IMR-90 (cell line): ENCODE results near the gene VPS72. TPM values are rescaled to one million over a fixed set of nuclear protein-coding genes. Genes with fewer than 3 reads are reported as not detected.
A peak's percentile ranks its signal among the peaks of the same experiment; 100 is the strongest.

Source experiments
- ATAC-seq: fragments of 200-7000 bp; cut with Tn5 transposase; 2 replicates; pipeline ENCODE4 v1.9.1; 2020; ENCODE audit warnings: low read depth, mild to moderate bottlenecking, moderate library complexity
- Bru-seq: library from RNA; stranded (reverse); fragments of 400-500 nt; gene quantifications from one replicate; lab custom pipeline; 2021; lab: Mats Ljungman, UMichigan
- BruChase-seq, 2 experiments: library from RNA; stranded (reverse); fragments of 400-500 nt; gene quantifications; one replicate each; lab custom pipeline; 2021; lab: Mats Ljungman, UMichigan
- BruUV-seq: library from RNA; stranded (reverse); fragments of 400-500 nt; replicated peaks from 2 replicates; lab custom pipeline; 2021; lab: Mats Ljungman, UMichigan
- CTCF ChIA-PET: fragments of 300-600 bp; formaldehyde crosslinking; extraction: SDS; loops from one replicate; lab custom pipeline; 2021; ENCODE audit warnings: antibody characterized with exemption; lab: Yijun Ruan, JAX
- POLR2A ChIA-PET: fragments of 300-600 bp; sonication (Branson Sonifier 250); formaldehyde crosslinking; loops from one replicate; lab custom pipeline; 2022; ENCODE audit warnings: antibody characterized with exemption; ENCODE audit not compliant: unreplicated experiment; lab: Charles Lee
- DNase-seq: peaks from one replicate; pipeline ENCODE4 v3.0.0; 2013
- H2AFZ ChIP-seq: replicated peaks from 2 replicates; pipeline ENCODE3; 2013; ENCODE audit warnings: low read length, mild to moderate bottlenecking; ENCODE audit not compliant: poor library complexity
- H2AK5ac ChIP-seq: 2 replicates; pipeline ENCODE4 v1.6.1; 2013; ENCODE audit warnings: low read depth, low read length, inconsistent platforms
- H2AK9ac ChIP-seq: replicated peaks from 2 replicates; pipeline ENCODE3; 2013; ENCODE audit warnings: mild to moderate bottlenecking, low read depth, low read length, moderate library complexity; ENCODE audit not compliant: poor library complexity
- H2BK120ac ChIP-seq: 2 replicates; pipeline ENCODE4 v1.6.1; 2013; ENCODE audit warnings: low read depth, low read length, inconsistent platforms
- H2BK15ac ChIP-seq: 3 replicates; pipeline ENCODE4 v1.6.1; 2013; ENCODE audit warnings: low read depth, low read length, inconsistent platforms
- H2BK20ac ChIP-seq: 2 replicates; pipeline ENCODE4 v1.6.1; 2013; ENCODE audit warnings: low read depth, mild to moderate bottlenecking, inconsistent platforms, low read length, moderate library complexity
- H2BK5ac ChIP-seq: 2 replicates; pipeline ENCODE4 v1.6.1; 2013; ENCODE audit warnings: mild to moderate bottlenecking, low read depth, low read length, inconsistent platforms; ENCODE audit not compliant: poor library complexity, severe bottlenecking
- H3K14ac ChIP-seq: replicated peaks from 2 replicates; pipeline ENCODE4 v1.6.1; 2013; ENCODE audit warnings: low read depth, low read length, inconsistent platforms
- H3K18ac ChIP-seq: 2 replicates; pipeline ENCODE4 v1.6.1; 2013; ENCODE audit warnings: low read depth, low read length, control low read depth
- H3K23ac ChIP-seq: 2 replicates; pipeline ENCODE4 v1.6.1; 2013; ENCODE audit warnings: low read depth, low read length, inconsistent platforms
- H3K27ac ChIP-seq: 2 replicates; pipeline ENCODE4 v1.5.1; 2013; ENCODE audit warnings: mild to moderate bottlenecking, control low read depth, low read length; ENCODE audit not compliant: insufficient read depth
- H3K27me3 ChIP-seq: 2 replicates; pipeline ENCODE4 v1.6.1; 2013; ENCODE audit warnings: low read length; ENCODE audit not compliant: control insufficient read depth, insufficient read depth
- H3K36me3 ChIP-seq: 2 replicates; pipeline ENCODE4 v1.6.1; 2013; ENCODE audit warnings: low read length, mixed read lengths; ENCODE audit not compliant: control insufficient read depth, insufficient read depth
- H3K4ac ChIP-seq: 2 replicates; pipeline ENCODE4 v1.6.1; 2013; ENCODE audit warnings: low read depth, low read length, inconsistent platforms
- H3K4me1 ChIP-seq: 2 replicates; pipeline ENCODE4 v1.6.1; 2013; ENCODE audit warnings: low read length, mixed read lengths; ENCODE audit not compliant: control insufficient read depth, insufficient read depth
- H3K4me2 ChIP-seq: 2 replicates; pipeline ENCODE4 v1.6.1; 2013; ENCODE audit warnings: low read depth, mild to moderate bottlenecking, control low read depth, low read length, moderate library complexity
- H3K4me3 ChIP-seq: 2 replicates; pipeline ENCODE4 v1.5.1; 2013; ENCODE audit warnings: low read depth, mild to moderate bottlenecking, control low read depth, low read length, moderate library complexity; ENCODE audit not compliant: insufficient read depth
- H3K56ac ChIP-seq: 2 replicates; pipeline ENCODE4 v1.6.1; 2013; ENCODE audit warnings: low read length, inconsistent platforms; ENCODE audit not compliant: insufficient read depth; ENCODE audit errors: extremely low read depth
- H3K79me1 ChIP-seq, 2 experiments: 2 replicates each; pipeline ENCODE4 v1.6.1; 2013; ENCODE audit warnings: low read length in 2 of 2, inconsistent platforms in 1 of 2, low read depth in 1 of 2
- H3K9ac ChIP-seq: 2 replicates; pipeline ENCODE4 v1.6.1; 2013; ENCODE audit warnings: low read depth, low read length, control low read depth
- H3K9me1 ChIP-seq: 2 replicates; pipeline ENCODE4 v1.6.1; 2013; ENCODE audit warnings: low read length, inconsistent platforms; ENCODE audit not compliant: insufficient read depth
- H3K9me3 ChIP-seq: 2 replicates; pipeline ENCODE4 v1.6.1; 2013; ENCODE audit warnings: low read length; ENCODE audit not compliant: control insufficient read depth, insufficient read depth
- H4K20me1 ChIP-seq: 2 replicates; pipeline ENCODE4 v1.6.1; 2013; ENCODE audit warnings: low read length, inconsistent platforms; ENCODE audit not compliant: insufficient read depth
- H4K5ac ChIP-seq: 2 replicates; pipeline ENCODE4 v1.6.1; 2013; ENCODE audit warnings: mild to moderate bottlenecking, low read depth, low read length, control low read depth
- H4K8ac ChIP-seq, 2 experiments: 2 replicates each; pipeline ENCODE4 v1.6.1; 2013; ENCODE audit warnings: low read depth in 2 of 2, low read length in 2 of 2, control low read depth in 1 of 2, inconsistent platforms in 1 of 2
- H4K91ac ChIP-seq: 2 replicates; pipeline ENCODE4 v1.6.1; 2013; ENCODE audit warnings: low read depth, low read length, inconsistent platforms; ENCODE audit not compliant: insufficient read depth
- FOS ChIP-seq: fragments of 150-350 bp; IDR thresholded peaks from 2 replicates; pipeline ENCODE4 v1.6.1; 2016; ENCODE audit warnings: low read depth, low read length
- MAZ ChIP-seq: IDR thresholded peaks from 2 replicates; pipeline ENCODE4 v1.6.1; 2012; ENCODE audit warnings: low read depth, mild to moderate bottlenecking, low read length, improper control_type of control experiment, moderate library complexity, borderline replicate concordance
- MXI1 ChIP-seq: IDR thresholded peaks from 2 replicates; pipeline ENCODE4 v1.6.1; 2012; ENCODE audit warnings: low read depth, mild to moderate bottlenecking, low read length, moderate library complexity, borderline replicate concordance
- POLR2A ChIP-seq: IDR thresholded peaks from 2 replicates; pipeline ENCODE4 v1.6.1; 2012; ENCODE audit warnings: mild to moderate bottlenecking, low read depth, low read length
- RCOR1 ChIP-seq: IDR thresholded peaks from 2 replicates; pipeline ENCODE4 v1.6.1; 2012; ENCODE audit warnings: mild to moderate bottlenecking, low read length, improper control_type of control experiment; ENCODE audit not compliant: insufficient replicate concordance
- WGBS, 2 experiments: methylation state at CpG; one replicate each; pipeline versions ENCODE4 v1.1.5 to v1.1.7; 2013; ENCODE audit warnings: missing lambda C conversion rate in 2 of 2; ENCODE audit not compliant: insufficient read length in 1 of 2; ENCODE audit errors: extremely low coverage in 2 of 2; 5-methylcytosine and 5-hydroxymethylcytosine counted together
- dilution Hi-C: fragments of 300-500 bp; cut with HindIII; formaldehyde crosslinking; loops from one replicate; pipeline ENCODE4 v1.14.3; 2018; ENCODE audit warnings: low sequenced_read_pairs; ENCODE audit not compliant: unreplicated experiment
- in situ Hi-C: fragments of 300-500 bp; cut with MboI; formaldehyde crosslinking; loops from 3 replicates; pipeline ENCODE4 v1.14.3; 2019; ENCODE audit warnings: low sequenced_read_pairs, inconsistent platforms, mixed read lengths
- intact Hi-C: fragments of 100-400 bp; cut with micrococcal nuclease; formaldehyde crosslinking; loops from 2 replicates; pipeline ENCODE4 v1.10.0; 2022
- long read RNA-seq: library from polyadenylated mRNA; unstranded; transcript quantifications from one replicate; pipeline ENCODE4 v2.0.0, GENCODE V29; 2021; ENCODE audit not compliant: unreplicated experiment
- polyA plus RNA-seq, 3 experiments: library from polyadenylated mRNA; depleted of rRNA; stranded (reverse); fragments of >200 nt; gene quantifications; 2 replicates each; pipeline ENCODE4 v1.2.3, GENCODE V29; 2012; ENCODE audit warnings: low replicate concordance in 1 of 3
- total RNA-seq: library from RNA; depleted of rRNA; stranded (reverse); fragments of >200 nt; gene quantifications from 2 replicates; pipeline ENCODE4 v1.2.3, GENCODE V29; 2012; rRNA removed
- TF ChIP-seq, protein P1 (sequence below): fragments of 150-350 bp; IDR thresholded peaks from 2 replicates; pipeline ENCODE4 v1.6.1; 2016; ENCODE audit warnings: low read depth, mild to moderate bottlenecking, low read length, moderate library complexity, borderline replicate concordance

Gene VPS72, protein sequence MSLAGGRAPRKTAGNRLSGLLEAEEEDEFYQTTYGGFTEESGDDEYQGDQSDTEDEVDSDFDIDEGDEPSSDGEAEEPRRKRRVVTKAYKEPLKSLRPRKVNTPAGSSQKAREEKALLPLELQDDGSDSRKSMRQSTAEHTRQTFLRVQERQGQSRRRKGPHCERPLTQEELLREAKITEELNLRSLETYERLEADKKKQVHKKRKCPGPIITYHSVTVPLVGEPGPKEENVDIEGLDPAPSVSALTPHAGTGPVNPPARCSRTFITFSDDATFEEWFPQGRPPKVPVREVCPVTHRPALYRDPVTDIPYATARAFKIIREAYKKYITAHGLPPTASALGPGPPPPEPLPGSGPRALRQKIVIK
- total RNA-seq (51.3 and 53.6 TPM in 2 replicates), polyA plus RNA-seq (2012; rRNA removed) (62.3 and 64.5 TPM in 2 replicates), Bru-seq, nascent RNA (percentile 63 among the genes with signal in this experiment), BruChase-seq, experiment 1, labeled RNA remaining after a 6-hour chase (percentile 77 among the genes with signal in this experiment), BruChase-seq, experiment 2, labeled RNA remaining after a 2-hour chase (percentile 68 among the genes with signal in this experiment)
- polyA plus RNA-seq (2012; cell fraction: cytosol; rRNA removed): 37.1 and 43.4 TPM in 2 replicates
- polyA plus RNA-seq (2012; cell fraction: nucleus; rRNA removed; ENCODE audit: low replicate concordance): 20.6 and 33.3 TPM in 2 replicates
- long read RNA-seq, transcript VPS72-202 (6 exons, 1,527 nt): major isoform, 24 of 27 reads
- long read RNA-seq, partial matches to known transcripts: 0 of 27 reads
- long read RNA-seq, other reads (novel, unspliced or antisense): 3 of 27 reads

GRCh38 chr1:151189637-151190445 is at the start of gene VPS72:
TSS of gene VPS72 (minus strand) at chr1:151190197. CDS start at chr1:151190121, 76 bp downstream.
- Histone ChIP-seq H3K4me1 (no peaks in the 10 kb centered on the region; the same call in 1 of the 2 replicates), H3K4ac (peak within 1 kb of the TSS; percentile 96), H2BK20ac (no peak within 1 kb of the TSS), H3K36me3 (peaks cover 7% of the 10 kb centered on the region), H3K27me3 (no peaks in the 10 kb centered on the region), H3K56ac (peak within 1 kb of the TSS; percentile 80), H4K20me1 (no peaks in the 10 kb centered on the region), H4K8ac (peak within 1 kb of the TSS; percentile 67 to 99), H2AFZ (peak within 1 kb of the TSS; percentile 91), H3K9me1 (peaks cover 12% of the 10 kb centered on the region; the same call in 1 of the 2 replicates), H3K23ac (peak within 1 kb of the TSS; percentile 94), H4K5ac (peak within 1 kb of the TSS; percentile 79), H4K91ac (peak within 1 kb of the TSS; percentile 59), H3K14ac (peak within 1 kb of the TSS; percentile 97), H3K27ac (peak within 1 kb of the TSS; percentile 81), H2BK5ac (peak within 1 kb of the TSS; percentile 72), H2BK15ac (no peak within 1 kb of the TSS), H2AK9ac (peak within 1 kb of the TSS; percentile 93), H3K4me3 (peak within 1 kb of the TSS; percentile 73), H3K9me3 (no peaks in the 10 kb centered on the region), H2AK5ac (peak within 1 kb of the TSS; percentile 93), H3K9ac (peak within 1 kb of the TSS; percentile 93), H3K79me1 (peaks cover 29 to 45% of the 10 kb centered on the region in 2 experiments), H3K4me2 (peak within 1 kb of the TSS; percentile 84), H2BK120ac (no peak within 1 kb of the TSS; the same call in 1 of the 2 replicates), H3K18ac (peak within 1 kb of the TSS; percentile 44; the same call in 1 of the 2 replicates)
- TF ChIP-seq POLR2A (peak; percentile 86), FOS (no peak), MXI1 (peak; percentile 52; the same call in 1 of the 2 replicates), MAZ (peak; percentile 91), RCOR1 (peak; percentile 32)
- TF ChIP-seq, protein P1, sequence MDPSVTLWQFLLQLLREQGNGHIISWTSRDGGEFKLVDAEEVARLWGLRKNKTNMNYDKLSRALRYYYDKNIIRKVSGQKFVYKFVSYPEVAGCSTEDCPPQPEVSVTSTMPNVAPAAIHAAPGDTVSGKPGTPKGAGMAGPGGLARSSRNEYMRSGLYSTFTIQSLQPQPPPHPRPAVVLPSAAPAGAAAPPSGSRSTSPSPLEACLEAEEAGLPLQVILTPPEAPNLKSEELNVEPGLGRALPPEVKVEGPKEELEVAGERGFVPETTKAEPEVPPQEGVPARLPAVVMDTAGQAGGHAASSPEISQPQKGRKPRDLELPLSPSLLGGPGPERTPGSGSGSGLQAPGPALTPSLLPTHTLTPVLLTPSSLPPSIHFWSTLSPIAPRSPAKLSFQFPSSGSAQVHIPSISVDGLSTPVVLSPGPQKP: 0 out of 2 replicates have a peak, but pooled peaks have one; percentile 48
- CTCF ChIA-PET: interaction anchor here (0.7 to 1.4 kb wide), 5 partner anchors 12 to 151 kb away, joined by 3 to 7 read pairs (median 3); partner anchors contain the start of genes PSMD4 and TMOD4
- DNase-seq (peak; percentile 88), ATAC-seq (peak; percentile 98)
- POLR2A ChIA-PET: interaction anchor here (1.3 kb wide), 2 partner anchors 65 to 91 kb away, joined by 3 to 4 read pairs; partner anchors contain the start of gene PSMD4
- 1% methylated on average over 22 of the region's 42 CpGs; no CpG with 5 or more reads in 1 of the 2 experiments for WGBS, 2 experiments
- intact Hi-C loops (no loop called here), in situ Hi-C loops (loop anchor here (10.0 kb wide), 1 partner anchor 215 kb away; no protein-coding TSS in a partner anchor), dilution Hi-C loops (no loop called here)
- BruUV-seq: no TSS peak
